H1 (cell line): ENCODE measurements around the gene ANKS1B. TPM values are rescaled to one million over a fixed set of nuclear protein-coding genes. Genes with fewer than 3 reads are reported as not detected.

Experiments used
- CTCF ChIA-PET: fragments of 300-600 bp; sonication (Branson Sonifier 250); formaldehyde crosslinking; loops from one replicate; lab custom pipeline; 2021; ENCODE audit not compliant: partially characterized antibody; lab: Charles Lee
- POLR2A ChIA-PET: fragments of 300-600 bp; sonication (Branson Sonifier 250); formaldehyde crosslinking; loops from one replicate; lab custom pipeline; 2021; ENCODE audit warnings: inconsistent platforms; ENCODE audit not compliant: partially characterized antibody; lab: Charles Lee
- DNase-seq, 2 experiments: peaks; one replicate each; pipeline versions ENCODE4 v3.0.0 to v3.0.0-alpha.2; 2010 to 2022; ENCODE audit warnings: low spot score in 2 of 2, low read depth in 1 of 2, mixed read lengths in 1 of 2
- FAIRE-seq: peaks from 2 replicates; lab custom pipeline; 2011; peaks lifted over from hg19 to GRCh38; lab: Jason Lieb, UNC
- H2AFZ ChIP-seq: 2 replicates; pipeline ENCODE4 v1.8.1; 2012; ENCODE audit warnings: low read length, inconsistent platforms
- H2AK5ac ChIP-seq: 2 replicates; pipeline ENCODE4 v1.6.1; 2013; ENCODE audit warnings: low read depth, low read length
- H2BK120ac ChIP-seq: replicated peaks from 2 replicates; pipeline ENCODE3; 2013; ENCODE audit warnings: low read depth, low read length, inconsistent platforms
- H2BK12ac ChIP-seq: 2 replicates; pipeline ENCODE4 v1.6.1; 2013; ENCODE audit warnings: low read depth, low read length
- H2BK15ac ChIP-seq: 2 replicates; pipeline ENCODE4 v1.6.1; 2013; ENCODE audit warnings: low read length
- H2BK20ac ChIP-seq: 2 replicates; pipeline ENCODE4 v1.6.1; 2013; ENCODE audit warnings: low read length
- H2BK5ac ChIP-seq: 2 replicates; pipeline ENCODE4 v1.6.1; 2013; ENCODE audit warnings: low read depth, low read length
- H3K14ac ChIP-seq: 2 replicates; pipeline ENCODE4 v1.6.1; 2013; ENCODE audit warnings: inconsistent platforms; ENCODE audit not compliant: insufficient read length
- H3K18ac ChIP-seq: 2 replicates; pipeline ENCODE4 v1.6.1; 2013; ENCODE audit warnings: low read length; ENCODE audit errors: extremely low read depth
- H3K23ac ChIP-seq: 2 replicates; pipeline ENCODE4 v1.6.1; 2013; ENCODE audit warnings: inconsistent platforms; ENCODE audit not compliant: insufficient read length
- H3K23me2 ChIP-seq: 2 replicates; pipeline ENCODE4 v1.6.1; 2013; ENCODE audit warnings: low read depth, low read length
- H3K27ac ChIP-seq: 2 replicates; pipeline ENCODE4 v1.6.1; 2011; ENCODE audit warnings: low read depth, low read length, inconsistent platforms
- H3K27me3 ChIP-seq, 4 experiments: replicated peaks in 1 of 4; 1 replicate in 1 of 4; 2 replicates in 3 of 4; pipeline versions ENCODE4 v1.6.1 to v1.8.1; 2011 to 2013; ENCODE audit warnings: low read length in 3 of 4, mild to moderate bottlenecking in 3 of 4, inconsistent platforms in 2 of 4, mixed read lengths in 2 of 4, moderate library complexity in 1 of 4; ENCODE audit not compliant: control insufficient read depth in 3 of 4, insufficient read depth in 3 of 4; ENCODE audit errors: extremely low read depth in 1 of 4
- H3K36me3 ChIP-seq, 4 experiments: 2 replicates each; pipeline versions ENCODE4 v1.6.1 to v1.8.1; 2011 to 2013; ENCODE audit warnings: mild to moderate bottlenecking in 4 of 4, low read length in 3 of 4, moderate library complexity in 2 of 4, control low read depth in 1 of 4, inconsistent platforms in 1 of 4; ENCODE audit not compliant: insufficient read depth in 4 of 4, control insufficient read depth in 2 of 4
- H3K4ac ChIP-seq: replicated peaks from 2 replicates; pipeline ENCODE3; 2013; ENCODE audit warnings: low read length, low read depth, mixed read lengths, inconsistent platforms; ENCODE audit not compliant: insufficient read length
- H3K4me1 ChIP-seq, 4 experiments: replicated peaks in 1 of 4; 1 replicate in 1 of 4; 2 replicates in 3 of 4; pipeline versions ENCODE4 v1.6.1 to v1.8.1; 2011 to 2013; ENCODE audit warnings: low read length in 3 of 4, inconsistent platforms in 2 of 4, mixed read lengths in 1 of 4; ENCODE audit not compliant: insufficient read depth in 4 of 4, control insufficient read depth in 3 of 4
- H3K4me2 ChIP-seq, 2 experiments: 2 replicates each; pipeline versions ENCODE4 v1.6.1 to v1.8.1; 2011 to 2013; ENCODE audit warnings: low read depth in 2 of 2, low read length in 2 of 2, control low read depth in 1 of 2, inconsistent platforms in 1 of 2, mild to moderate bottlenecking in 1 of 2; ENCODE audit not compliant: insufficient read depth in 1 of 2
- H3K4me3 ChIP-seq, 4 experiments: fragments of 200-600, 300-600 bp in 1 of 4; sonication (generic), shearing (Covaris generic), sonication (Bioruptor Twin) in 1 of 4; 2 replicates each; pipeline versions ENCODE4 v1.5.1 to v1.8.1; 2011 to 2016; ENCODE audit warnings: low read length in 4 of 4, low read depth in 3 of 4, control low read depth in 2 of 4, inconsistent platforms in 2 of 4, mild to moderate bottlenecking in 2 of 4, mixed read lengths in 1 of 4, moderate library complexity in 1 of 4; ENCODE audit not compliant: insufficient read depth in 2 of 4; ENCODE audit errors: extremely low read depth in 1 of 4
- H3K56ac ChIP-seq: replicated peaks from 2 replicates; pipeline ENCODE3; 2013; ENCODE audit warnings: low read depth, mild to moderate bottlenecking, mixed read lengths, low read length, inconsistent platforms; ENCODE audit not compliant: insufficient read length
- H3K79me1 ChIP-seq: 2 replicates; pipeline ENCODE4 v1.6.1; 2013; ENCODE audit warnings: low read depth, low read length, control low read depth
- H3K79me2 ChIP-seq, 2 experiments: 2 replicates each; pipeline versions ENCODE4 v1.6.1 to v1.8.1; 2012 to 2013; ENCODE audit warnings: low read length in 2 of 2, mild to moderate bottlenecking in 2 of 2, inconsistent platforms in 1 of 2; ENCODE audit not compliant: insufficient read depth in 2 of 2, control insufficient read depth in 1 of 2
- H3K9ac ChIP-seq, 4 experiments: replicated peaks in 1 of 4; 1 replicate in 1 of 4; 2 replicates in 3 of 4; pipeline versions ENCODE4 v1.6.1 to v1.8.1; 2011 to 2013; ENCODE audit warnings: low read depth in 3 of 4, low read length in 3 of 4, control low read depth in 2 of 4, mild to moderate bottlenecking in 2 of 4, moderate library complexity in 2 of 4, inconsistent platforms in 1 of 4; ENCODE audit errors: extremely low read depth in 1 of 4
- H3K9me3 ChIP-seq, 2 experiments: 2 replicates each; pipeline versions ENCODE4 v1.6.1 to v1.8.1; 2012 to 2013; ENCODE audit warnings: mild to moderate bottlenecking in 2 of 2, moderate library complexity in 2 of 2, control low read depth in 1 of 2, inconsistent platforms in 1 of 2, low read depth in 1 of 2, low read length in 1 of 2, mixed read lengths in 1 of 2; ENCODE audit not compliant: insufficient read depth in 2 of 2
- H4K20me1 ChIP-seq, 2 experiments: replicated peaks in 1 of 2; 2 replicates each; pipeline versions ENCODE3 to v1.8.1; 2011 to 2013; ENCODE audit warnings: inconsistent platforms in 2 of 2, low read length in 2 of 2, mild to moderate bottlenecking in 1 of 2; ENCODE audit not compliant: insufficient read depth in 2 of 2, control insufficient read depth in 1 of 2
- H4K5ac ChIP-seq: 2 replicates; pipeline ENCODE4 v1.6.1; 2013; ENCODE audit warnings: low read length, low read depth, mixed read lengths, inconsistent platforms; ENCODE audit not compliant: insufficient read length
- H4K8ac ChIP-seq: 2 replicates; pipeline ENCODE4 v1.8.0; 2013; ENCODE audit warnings: mild to moderate bottlenecking, moderate library complexity, low read length, inconsistent platforms; ENCODE audit not compliant: insufficient read depth; ENCODE audit errors: extremely low read depth
- H4K91ac ChIP-seq: replicated peaks from 2 replicates; pipeline ENCODE3; 2013; ENCODE audit warnings: low read length, mixed read lengths, inconsistent platforms; ENCODE audit not compliant: insufficient read length
- BRCA1 ChIP-seq: IDR thresholded peaks from 2 replicates; pipeline ENCODE4 v1.6.1; 2012; ENCODE audit warnings: low read depth, low read length, improper control_type of control experiment
- JUN ChIP-seq: IDR thresholded peaks from 2 replicates; pipeline ENCODE4 v1.6.1; 2011; ENCODE audit warnings: low read depth, mild to moderate bottlenecking, improper control_type of control experiment, low read length
- SP1 ChIP-seq: IDR thresholded peaks from 2 replicates; pipeline ENCODE4 v1.6.1; 2011; ENCODE audit warnings: low read depth, low read length
- WGBS, 2 experiments: shearing (Covaris generic) in 1 of 2; methylation state at CpG; one replicate each; pipeline versions ENCODE4 v1.1.6 to v1.1.7; 2013 to 2015; ENCODE audit warnings: low lambda C conversion rate in 2 of 2, mixed read lengths in 2 of 2, inconsistent platforms in 1 of 2, low coverage in 1 of 2, missing lambda C conversion rate in 1 of 2; ENCODE audit not compliant: insufficient replicate concordance in 2 of 2, insufficient coverage in 1 of 2, insufficient read length in 1 of 2; ENCODE audit errors: extremely low coverage in 1 of 2, missing lambda C conversion rate in 1 of 2; 5-methylcytosine and 5-hydroxymethylcytosine counted together
- polyA plus RNA-seq, 7 experiments: library from polyadenylated mRNA; depleted of rRNA in 3 of 7; stranded (reverse) in 5 of 7; unstranded in 2 of 7; fragments of >200 nt in 5 of 7; fragments of 200-250 nt in 2 of 7; gene quantifications; 1 replicate in 5 of 7; 2 replicates in 1 of 7; 4 replicates in 1 of 7; pipeline versions ENCODE4 v1.2.1 to v1.2.3, GENCODE V29; 2011 to 2013; ENCODE audit warnings: missing spikeins in 2 of 7, mixed read lengths in 2 of 7
- total RNA-seq: library from RNA; stranded (reverse); fragmentation: NEBNext Ultra II Directional; extraction: Animal tissue kit (Norgen Biotek cat#: 25700); gene quantifications from 2 replicates; pipeline ENCODE4 v1.2.1, GENCODE V29; 2021

Gene ANKS1B
- total and polyA plus RNA-seq, 2 of the 8 experiments (the other 6 are each of a cell fraction or from before 2014, with no cell fraction given) = 2.7 to 6.1 TPM

DNA sequence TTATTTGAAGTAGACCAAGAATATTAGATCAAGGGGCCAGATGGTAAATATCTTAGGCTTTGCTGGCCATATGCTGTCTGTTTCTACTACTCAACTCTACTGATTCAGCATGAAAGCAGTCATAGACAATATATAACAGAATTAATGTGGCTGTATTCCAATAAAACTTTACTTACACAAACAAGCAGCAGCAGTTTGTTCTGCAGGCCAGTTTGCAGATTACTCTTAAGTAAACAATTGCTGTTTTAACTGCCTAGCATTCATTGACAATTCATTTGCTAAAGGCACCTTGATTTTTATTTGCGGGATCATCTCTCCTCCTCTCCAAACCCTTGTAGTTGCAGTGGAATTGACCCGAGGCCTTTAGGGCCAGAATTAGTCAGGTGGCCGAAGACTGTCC lies 431.3 kb downstream of the ANKS1B start:
- TF ChIP-seq SP1 (no peak), BRCA1 (no peak), JUN (no peak)
- Histone ChIP-seq H3K14ac (no peak overlapping the region), H3K56ac (no peak overlapping the region), H2AFZ (no peak overlapping the region), H2BK120ac (no peak overlapping the region), H3K36me3 (no peaks in the 10 kb centered on the region), H3K79me2 (no peaks in the 10 kb centered on the region), H3K23ac (no peak overlapping the region), H3K23me2 (no peaks in the 10 kb centered on the region), H4K91ac (no peak overlapping the region), H2BK5ac (no peak overlapping the region), H3K9ac (no peak overlapping the region), H2BK15ac (no peak overlapping the region), H3K18ac (no peak overlapping the region), H4K8ac (no peak overlapping the region), H3K9me3 (no peaks in the 10 kb centered on the region), H2BK20ac (no peak overlapping the region), H2BK12ac (no peak overlapping the region), H3K4me3 (no peak overlapping the region), H3K27ac (no peak overlapping the region), H3K4ac (no peak overlapping the region), H2AK5ac (no peak overlapping the region), H3K79me1 (no peaks in the 10 kb centered on the region), H3K4me1 (no peaks in the 10 kb centered on the region), H4K5ac (no peak overlapping the region), H4K20me1 (no peaks in the 10 kb centered on the region), H3K27me3 (no peaks in the 10 kb centered on the region), H3K4me2 (no peak overlapping the region)
- ChIA-PET CTCF (interaction anchor here (1.0 kb wide), 1 partner anchor 163 kb away, joined by 3 read pairs; no protein-coding TSS in a partner anchor), POLR2A (no interaction called here)
- FAIRE-seq (no peak), DNase-seq (no peak)
- 57% methylated on average over 3 of the region's 3 CpGs; no CpG with 5 or more reads in 1 of the 2 experiments for WGBS, 2 experiments
